Immature natural killer cell (primary cell): ENCODE data around the gene UBAC2. TPM values are rescaled to one million over a fixed set of nuclear protein-coding genes. Genes with fewer than 3 reads are reported as not detected.
A peak's percentile ranks its signal among the peaks of the same experiment; 100 is the strongest.

ENCODE experiments used
- DNase-seq, 3 donors: peaks; one replicate each; pipeline ENCODE4 v3.0.0; 2022; ENCODE audit warnings: mixed read lengths in 1 of 3
- H3K27ac Mint-ChIP-seq, 6 donors: one replicate each; pipeline ENCODE4 v1.8.0; 2020; ENCODE audit warnings: mixed read lengths in 6 of 6, mild to moderate bottlenecking in 5 of 6, inconsistent platforms in 4 of 6, moderate library complexity in 3 of 6
- H3K27me3 Mint-ChIP-seq, 3 donors: one replicate each; pipeline ENCODE4 v1.8.0; 2020 to 2021; ENCODE audit warnings: low read depth in 3 of 3, mild to moderate bottlenecking in 3 of 3, mixed read lengths in 3 of 3, moderate library complexity in 3 of 3, inconsistent platforms in 1 of 3
- H3K36me3 Mint-ChIP-seq, 3 donors: one replicate each; pipeline ENCODE4 v1.8.0; 2020; ENCODE audit warnings: mixed read lengths in 3 of 3, inconsistent platforms in 2 of 3, mild to moderate bottlenecking in 2 of 3
- H3K4me1 Mint-ChIP-seq, 2 donors: one replicate each; pipeline ENCODE4 v1.8.0; 2020; ENCODE audit warnings: inconsistent platforms in 2 of 2, mild to moderate bottlenecking in 2 of 2, mixed read lengths in 2 of 2, moderate library complexity in 1 of 2
- H3K4me3 Mint-ChIP-seq, 5 donors: one replicate each; pipeline ENCODE4 v1.8.0; 2020; ENCODE audit warnings: mild to moderate bottlenecking in 5 of 5, mixed read lengths in 5 of 5, inconsistent platforms in 3 of 5, moderate library complexity in 3 of 5
- H3K9me3 Mint-ChIP-seq, 6 donors: one replicate each; pipeline ENCODE4 v1.8.0; 2020; ENCODE audit warnings: mild to moderate bottlenecking in 6 of 6, mixed read lengths in 6 of 6, inconsistent platforms in 4 of 6, moderate library complexity in 3 of 6
- polyA plus RNA-seq, 3 donors: library from polyadenylated mRNA; unstranded; fragments of 300-500 nt; fragmentation: Illumina TruSeq; gene quantifications; one replicate each; pipeline ENCODE4 v1.2.3, GENCODE V29; 2021

Gene UBAC2
- polyA plus RNA-seq, 3 donors from 2014 or later, result 114 to 130 (median 115) TPM

DNA sequence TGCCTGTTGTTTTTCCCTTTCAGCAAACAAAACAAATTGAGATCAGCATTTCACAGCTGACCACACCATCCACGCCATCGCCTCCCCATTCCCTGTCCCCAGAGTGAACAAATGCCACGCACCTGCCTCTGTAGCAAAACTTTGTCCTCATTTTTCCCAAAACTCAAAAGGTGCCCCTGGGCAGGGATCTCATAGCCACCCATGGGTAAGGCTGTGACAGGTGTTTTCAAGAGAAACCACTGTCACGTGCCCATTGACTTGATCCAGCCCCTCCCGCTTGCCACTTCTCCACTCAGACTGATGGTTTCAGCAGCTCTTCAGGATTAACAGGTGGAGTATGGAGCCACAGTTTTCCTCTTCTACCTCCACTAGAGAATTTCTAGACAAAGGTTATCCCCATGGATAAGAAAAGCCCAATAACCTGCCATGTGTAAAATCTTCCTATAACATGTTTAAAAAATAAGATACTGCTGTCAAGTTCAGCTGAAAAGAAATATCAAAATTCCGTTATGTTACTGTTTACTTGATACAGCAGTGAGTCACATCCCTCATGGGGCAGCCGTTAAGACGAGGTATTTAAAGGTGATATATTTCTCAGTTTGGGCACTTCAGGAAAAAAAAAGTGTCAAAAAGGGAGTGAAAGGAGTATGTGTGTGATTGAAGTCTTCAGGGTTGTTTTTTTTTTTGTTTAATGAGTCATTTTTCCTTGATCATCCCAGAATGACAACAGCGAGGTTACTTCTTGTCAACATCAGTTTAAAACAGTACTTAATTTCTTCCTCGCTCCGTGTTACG lies 170.0 kb downstream of the UBAC2 start:
- H3K36me3 Mint-ChIP-seq, result peaks cover 36 to 59% (median 55%) of the 10 kb centered on the region in 3 donors
- peak overlapping the region; percentile 44 to 89 (median 63) for H3K27ac Mint-ChIP-seq
- DNase-seq, result no peak
- H3K9me3 Mint-ChIP-seq, result no peaks in the 10 kb centered on the region
- H3K4me1 Mint-ChIP-seq, result peaks cover 67 to 88% of the 10 kb centered on the region in 2 donors
- peaks cover 4 to 13% (median 10%) of the 10 kb centered on the region in 3 donors for H3K27me3 Mint-ChIP-seq
- peak overlapping the region in 3 of 5 donors; percentile 4 to 39 (median 19) for H3K4me3 Mint-ChIP-seq

DNA sequence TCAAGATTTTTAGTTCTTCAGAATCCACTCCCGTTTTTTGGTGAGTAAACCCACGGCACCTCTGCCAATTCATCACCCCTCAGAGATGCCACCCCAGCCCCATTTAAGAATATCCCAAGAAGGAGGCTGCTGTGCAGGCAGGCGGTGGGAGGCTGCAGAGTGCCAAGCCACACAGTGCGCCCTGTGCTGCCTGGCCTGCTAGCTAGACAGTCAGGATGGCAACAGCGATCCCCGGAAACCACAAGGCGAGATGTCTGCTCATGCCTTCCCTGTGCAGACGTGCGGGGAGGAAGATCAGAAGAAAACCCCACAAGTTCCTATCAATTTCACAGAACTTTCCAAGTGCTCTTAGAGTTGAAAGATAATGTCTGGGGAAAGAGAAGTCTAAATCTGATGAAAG lies 171.3 kb downstream of the UBAC2 start:
- H3K9me3 Mint-ChIP-seq, result no peaks in the 10 kb centered on the region
- peak overlapping the region; percentile 22 to 55 (median 46) for H3K4me3 Mint-ChIP-seq
- peaks cover 63 to 88% of the 10 kb centered on the region in 2 donors for H3K4me1 Mint-ChIP-seq
- H3K27me3 Mint-ChIP-seq, result peaks cover 4 to 15% (median 10%) of the 10 kb centered on the region in 3 donors
- DNase-seq, result peak in 1 of 3 donors; percentile 54
- peak overlapping the region; percentile 66 to 97 (median 87) for H3K27ac Mint-ChIP-seq
- H3K36me3 Mint-ChIP-seq, result peaks cover 44 to 67% (median 62%) of the 10 kb centered on the region in 3 donors

DNA sequence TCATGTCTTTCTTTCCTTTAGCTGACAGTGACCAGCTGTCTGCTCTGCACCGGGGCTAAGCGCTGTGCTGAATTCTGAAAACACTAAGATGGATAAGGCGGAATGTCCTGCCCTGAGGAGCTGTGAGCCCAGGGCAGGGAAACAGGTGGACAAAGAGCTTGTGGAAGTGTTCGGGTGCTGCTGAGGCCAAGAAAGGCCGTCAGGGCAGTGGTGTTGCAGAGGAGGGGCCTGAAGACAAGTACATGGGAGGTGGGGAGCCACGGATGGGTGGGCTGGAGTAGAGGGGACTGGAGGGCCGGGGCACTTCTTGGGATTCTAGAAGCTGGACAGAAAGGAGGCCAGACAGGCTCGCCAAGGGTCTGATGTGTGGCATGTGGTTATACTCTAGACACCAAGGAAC lies 172.8 kb downstream of the UBAC2 start:
- no peaks in the 10 kb centered on the region for H3K9me3 Mint-ChIP-seq
- H3K4me1 Mint-ChIP-seq, result peaks cover 50 to 76% of the 10 kb centered on the region in 2 donors
- peak overlapping the region; percentile 46 to 82 (median 66) for H3K27ac Mint-ChIP-seq
- H3K36me3 Mint-ChIP-seq, result peaks cover 40 to 66% (median 61%) of the 10 kb centered on the region in 3 donors
- H3K4me3 Mint-ChIP-seq, result no peak overlapping the region
- no peak for DNase-seq
- H3K27me3 Mint-ChIP-seq, result peaks cover 2 to 17% (median 12%) of the 10 kb centered on the region in 3 donors

DNA sequence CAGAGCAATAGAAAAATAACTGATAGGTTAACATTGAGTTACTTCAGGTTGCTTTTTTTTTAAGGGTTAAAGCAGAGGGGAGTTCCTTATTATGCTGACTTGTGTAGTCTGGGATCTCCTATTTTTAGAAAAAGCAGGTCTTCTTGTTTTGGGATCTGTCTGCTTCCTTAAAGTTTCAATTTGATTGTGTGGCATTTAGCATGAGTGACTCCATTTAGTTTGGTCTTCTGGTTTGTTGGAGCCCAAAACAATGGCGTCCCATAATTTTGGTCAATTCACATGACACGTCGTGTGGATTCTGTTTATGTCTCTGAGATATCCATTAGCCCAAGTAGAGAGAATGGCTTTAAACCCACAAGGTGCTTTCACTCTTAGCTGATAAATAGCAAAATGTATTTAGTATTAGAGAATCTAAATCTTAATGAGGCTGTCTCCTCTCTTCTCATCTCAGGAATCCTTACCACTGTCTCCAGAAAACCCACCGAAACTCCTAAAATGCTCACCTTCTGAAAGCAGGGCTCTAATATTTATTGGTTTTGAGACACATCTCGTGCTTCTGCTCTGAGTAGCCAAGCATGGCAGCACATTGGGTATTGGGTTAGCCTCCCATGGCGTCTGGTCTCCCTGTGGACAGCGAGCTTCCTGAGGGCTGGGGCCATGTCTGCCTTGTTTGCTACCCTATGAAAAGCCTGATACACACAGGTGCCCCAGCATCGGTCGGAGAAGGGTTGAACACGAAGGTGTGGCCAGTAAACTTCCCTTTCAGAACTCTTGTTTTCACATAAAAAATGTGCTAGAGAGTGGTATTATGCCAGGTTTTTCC lies 173.7 kb downstream of the UBAC2 start:
- peaks cover 2 to 17% (median 12%) of the 10 kb centered on the region in 3 donors for H3K27me3 Mint-ChIP-seq
- peak overlapping the region; percentile 43 to 93 (median 84) for H3K27ac Mint-ChIP-seq
- no peaks in the 10 kb centered on the region for H3K9me3 Mint-ChIP-seq
- DNase-seq, result no peak
- peak overlapping the region in 1 of 5 donors; percentile 49 for H3K4me3 Mint-ChIP-seq
- peaks cover 39 to 65% (median 61%) of the 10 kb centered on the region in 3 donors for H3K36me3 Mint-ChIP-seq
- H3K4me1 Mint-ChIP-seq, result peaks cover 52 to 77% of the 10 kb centered on the region in 2 donors

DNA sequence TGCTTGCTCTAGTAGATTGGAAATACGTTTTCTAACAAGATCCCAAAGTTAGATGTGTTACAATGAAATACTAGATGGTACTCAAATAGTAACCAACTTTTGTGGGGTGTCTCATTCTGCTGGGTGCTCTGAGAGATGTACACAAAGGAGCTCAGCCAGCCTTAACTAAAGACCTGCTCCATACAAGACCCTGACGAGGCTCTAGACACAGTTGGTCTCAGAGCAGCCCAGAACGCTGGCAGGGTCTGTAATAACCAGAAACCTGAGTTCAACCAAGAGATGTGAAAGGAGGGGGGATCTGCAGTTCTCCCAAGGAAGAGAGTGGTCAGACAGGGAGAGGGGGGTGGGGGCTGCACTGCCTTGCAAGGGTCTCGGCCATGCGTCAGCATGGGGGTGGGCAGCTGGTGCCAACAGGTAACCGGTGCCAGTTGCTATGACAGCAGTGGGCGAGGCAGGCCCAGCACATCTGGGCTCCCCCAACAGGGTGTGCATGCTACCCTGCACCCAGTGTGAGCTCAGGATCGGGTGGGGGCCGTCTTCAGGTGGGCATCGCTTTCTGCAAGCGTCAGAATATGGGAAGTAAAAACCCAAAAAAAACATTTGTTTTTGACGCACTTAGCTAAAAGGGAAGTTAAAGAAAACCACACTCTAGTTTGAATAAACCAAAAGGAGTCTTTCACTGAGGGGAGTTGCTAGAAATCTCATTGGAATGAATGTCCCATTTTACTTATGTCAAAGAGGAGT lies 174.5 kb downstream of the UBAC2 start:
- Mint-ChIP-seq H3K4me1 (peaks cover 60 to 81% of the 10 kb centered on the region in 2 donors), H3K4me3 (peak overlapping the region in 4 of 5 donors; percentile 17 to 49 (median 40)), H3K9me3 (no peaks in the 10 kb centered on the region), H3K36me3 (peaks cover 36 to 63% (median 60%) of the 10 kb centered on the region in 3 donors), H3K27me3 (peaks cover 2 to 17% (median 12%) of the 10 kb centered on the region in 3 donors), H3K27ac (peak overlapping the region; percentile 46 to 93 (median 84))
- DNase-seq, result peak; percentile 48 to 73 (median 54)

DNA sequence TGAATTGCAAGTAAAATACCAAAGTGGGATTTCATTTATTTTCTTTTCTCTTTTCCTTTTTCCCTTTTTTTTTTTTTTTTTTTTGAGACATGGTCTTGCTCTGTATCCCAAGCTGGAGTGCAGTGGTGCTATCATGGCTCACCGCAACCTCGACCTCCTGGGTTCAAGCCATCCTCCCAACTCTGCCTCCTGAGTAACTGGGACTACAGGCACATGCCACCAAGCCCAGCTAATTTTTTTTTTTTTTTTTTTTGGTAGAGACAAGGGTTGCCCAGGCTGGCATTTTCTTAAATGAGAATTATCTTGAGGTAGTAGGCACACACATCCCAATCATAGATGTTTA lies 175.1 kb downstream of the UBAC2 start:
- Mint-ChIP-seq H3K4me3 (peak overlapping the region in 3 of 5 donors; percentile 20 to 49 (median 45)), H3K36me3 (peaks cover 30 to 58% (median 55%) of the 10 kb centered on the region in 3 donors), H3K27me3 (peaks cover 2 to 17% (median 13%) of the 10 kb centered on the region in 3 donors), H3K9me3 (no peaks in the 10 kb centered on the region), H3K27ac (peak overlapping the region; percentile 46 to 93 (median 88)), H3K4me1 (peaks cover 61 to 81% of the 10 kb centered on the region in 2 donors)
- no peak for DNase-seq

DNA sequence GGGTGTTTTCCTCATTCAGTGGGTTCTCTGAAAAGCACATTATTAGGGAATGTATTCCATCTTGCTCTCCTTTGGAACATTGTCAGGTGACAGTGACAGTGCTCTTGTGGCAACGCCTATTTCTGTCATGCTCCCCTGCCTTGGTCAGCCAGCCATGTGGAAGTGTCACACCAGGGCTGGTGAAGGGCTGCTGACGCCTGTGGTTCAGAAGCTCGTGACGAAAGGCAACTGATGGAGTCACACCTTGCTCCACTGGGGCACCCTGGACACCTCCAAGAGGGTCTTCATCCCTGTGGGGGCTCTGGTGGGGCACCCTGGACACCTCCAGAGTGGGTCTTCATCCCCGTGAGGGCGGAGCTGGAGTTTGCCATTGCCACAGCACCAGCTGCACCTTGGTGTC lies 175.5 kb downstream of the UBAC2 start:
- H3K4me1 Mint-ChIP-seq, result peaks cover 61 to 81% of the 10 kb centered on the region in 2 donors
- peak in 1 of 3 donors; percentile 53 for DNase-seq
- peak overlapping the region in 5 of 6 donors; percentile 46 to 93 (median 88) for H3K27ac Mint-ChIP-seq
- peaks cover 2 to 20% (median 15%) of the 10 kb centered on the region in 3 donors for H3K27me3 Mint-ChIP-seq
- H3K4me3 Mint-ChIP-seq, result peak overlapping the region in 4 of 5 donors; percentile 15 to 65 (median 20)
- H3K36me3 Mint-ChIP-seq, result peaks cover 26 to 54% (median 51%) of the 10 kb centered on the region in 3 donors
- H3K9me3 Mint-ChIP-seq, result no peaks in the 10 kb centered on the region

DNA sequence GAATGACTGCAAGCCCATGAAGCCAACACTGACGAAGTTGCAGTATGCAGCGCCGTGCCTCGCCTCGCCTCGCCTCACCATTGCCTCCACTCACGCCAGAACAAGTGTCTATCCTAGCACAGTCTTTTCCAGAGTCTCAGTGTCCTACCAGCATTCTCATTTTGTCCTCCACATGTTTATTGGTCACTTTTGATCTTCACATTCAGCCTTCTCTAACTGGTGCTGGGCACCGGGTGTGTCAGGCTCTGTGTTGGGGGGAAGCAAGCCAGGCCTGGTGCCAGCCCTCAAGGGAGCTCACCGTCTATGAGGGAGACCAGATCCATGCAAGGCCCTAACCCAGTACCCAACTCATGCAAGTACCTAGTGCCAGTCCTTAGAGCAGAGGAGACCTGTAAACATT lies 176.3 kb downstream of the UBAC2 start:
- Mint-ChIP-seq H3K27me3 (peaks cover 2 to 17% (median 17%) of the 10 kb centered on the region in 3 donors), H3K36me3 (peaks cover 25 to 51% (median 47%) of the 10 kb centered on the region in 3 donors), H3K27ac (peak overlapping the region in 4 of 6 donors; percentile 46 to 93 (median 88)), H3K4me1 (peaks cover 64 to 81% of the 10 kb centered on the region in 2 donors), H3K4me3 (no peak overlapping the region), H3K9me3 (no peaks in the 10 kb centered on the region)
- no peak for DNase-seq

DNA sequence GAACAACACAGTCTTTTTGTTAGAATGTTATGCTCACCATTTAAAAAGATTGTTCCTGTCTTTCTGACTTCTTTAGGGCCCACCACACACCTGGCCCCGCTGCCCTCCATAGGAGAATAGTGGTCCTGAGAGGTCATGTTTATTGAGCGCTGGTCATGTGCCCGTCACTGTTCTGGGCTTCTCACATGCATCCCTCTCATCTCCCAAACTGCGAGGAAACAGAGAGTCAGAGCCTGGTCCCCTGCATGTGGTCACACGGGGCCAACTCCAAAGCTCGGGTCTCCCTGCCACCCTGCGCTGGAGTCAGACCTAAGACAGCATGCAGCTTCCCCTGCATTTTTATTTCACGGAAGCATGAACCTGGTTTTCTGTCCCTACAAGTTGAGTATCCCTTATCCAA lies 177.0 kb downstream of the UBAC2 start:
- peak overlapping the region in 2 of 6 donors; percentile 52 to 74 for H3K27ac Mint-ChIP-seq
- no peak overlapping the region for H3K4me3 Mint-ChIP-seq
- peaks cover 20 to 44% (median 40%) of the 10 kb centered on the region in 3 donors for H3K36me3 Mint-ChIP-seq
- DNase-seq, result no peak
- H3K27me3 Mint-ChIP-seq, result peaks cover 0 to 18% (median 14%) of the 10 kb centered on the region in 3 donors
- no peaks in the 10 kb centered on the region for H3K9me3 Mint-ChIP-seq
- peaks cover 64 to 81% of the 10 kb centered on the region in 2 donors for H3K4me1 Mint-ChIP-seq

DNA sequence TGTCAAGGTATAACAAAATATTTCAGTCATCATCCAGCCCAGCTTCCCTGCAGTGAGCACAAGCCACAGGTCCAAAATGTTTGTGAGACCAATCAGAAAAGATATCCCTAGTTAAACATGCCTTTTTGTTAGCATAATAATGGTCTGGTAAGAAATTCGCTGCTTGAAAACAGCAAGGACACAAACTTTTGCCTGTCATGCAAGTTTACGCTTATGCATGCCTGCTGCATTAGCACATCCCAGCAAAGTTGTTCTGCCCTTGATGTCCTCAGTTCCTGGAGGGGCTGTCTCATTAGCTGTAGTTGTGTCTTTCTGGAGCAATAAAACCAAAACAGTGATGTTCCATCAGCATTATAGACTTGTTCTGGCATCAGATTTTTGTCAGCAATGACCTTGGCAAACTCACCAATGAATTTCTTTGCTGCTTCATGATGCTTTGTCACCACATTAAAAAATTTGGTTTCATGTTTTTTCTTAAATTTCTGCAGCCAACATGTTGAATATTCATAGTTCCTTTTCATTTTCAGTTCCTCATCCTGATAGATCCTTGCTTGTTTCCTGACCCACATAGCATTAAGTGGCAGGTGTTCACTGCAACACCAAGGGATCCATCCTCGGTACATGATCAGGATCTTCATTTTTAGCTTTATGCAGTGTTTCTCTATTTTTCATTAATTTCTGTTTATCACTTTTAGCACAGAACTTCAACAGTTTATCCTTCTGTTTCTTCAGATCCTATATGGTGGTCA lies 178.5 kb downstream of the UBAC2 start:
- peak overlapping the region in 4 of 6 donors; percentile 40 to 94 (median 74) for H3K27ac Mint-ChIP-seq
- H3K27me3 Mint-ChIP-seq, result peaks cover 0 to 20% (median 14%) of the 10 kb centered on the region in 3 donors
- H3K4me3 Mint-ChIP-seq, result no peak overlapping the region
- no peaks in the 10 kb centered on the region for H3K9me3 Mint-ChIP-seq
- H3K4me1 Mint-ChIP-seq, result peaks cover 72 to 82% of the 10 kb centered on the region in 2 donors
- H3K36me3 Mint-ChIP-seq, result peaks cover 14 to 34% (median 32%) of the 10 kb centered on the region in 3 donors
- DNase-seq, result no peak

DNA sequence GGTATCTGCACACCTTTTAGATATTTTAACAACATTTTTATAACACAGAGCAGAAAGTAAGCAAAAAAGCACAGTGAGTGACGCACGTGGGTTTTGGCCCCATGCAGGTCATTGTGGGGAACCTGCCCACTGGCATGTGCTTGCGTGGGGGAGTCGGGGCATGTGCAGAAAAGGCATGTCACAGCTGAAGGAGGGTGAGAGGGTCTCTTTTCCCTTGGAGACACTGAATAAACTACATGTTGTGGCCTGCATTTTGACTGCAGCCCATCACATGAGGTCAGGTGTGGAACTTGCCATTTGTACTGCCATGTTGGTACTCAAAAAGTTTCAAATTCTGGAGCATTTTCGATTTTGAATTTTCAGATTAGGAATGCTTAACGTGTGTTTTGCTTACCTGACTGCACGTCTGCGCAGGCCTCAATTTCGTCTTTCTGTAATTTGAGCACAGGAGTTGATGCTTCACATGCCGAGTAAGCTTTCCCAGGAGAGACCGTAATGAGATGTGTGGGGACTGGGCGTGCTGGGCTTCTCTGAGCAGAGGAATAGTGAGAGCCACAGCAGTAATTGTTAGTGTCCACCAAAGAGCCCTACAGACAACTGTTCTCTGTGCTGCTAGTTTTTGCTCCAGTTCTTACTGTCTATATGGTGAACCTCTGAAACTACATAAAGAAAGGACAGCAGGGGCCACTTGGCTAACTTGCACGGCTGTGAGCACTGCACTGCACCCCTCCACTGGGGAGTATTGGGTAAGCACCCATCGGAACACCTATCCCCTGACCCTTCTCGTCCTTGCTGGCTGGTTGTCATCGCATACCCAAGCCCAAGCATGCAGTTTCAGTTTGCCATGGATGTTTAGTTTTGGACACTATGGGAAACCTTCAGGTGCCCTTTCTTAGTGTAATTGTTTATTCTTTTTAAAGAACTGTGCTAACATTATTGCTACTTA lies 179.5 kb downstream of the UBAC2 start:
- H3K27ac Mint-ChIP-seq, result peak overlapping the region; percentile 87 to 98 (median 93)
- peaks cover 14 to 32% (median 29%) of the 10 kb centered on the region in 3 donors for H3K36me3 Mint-ChIP-seq
- DNase-seq, result no peak
- H3K4me3 Mint-ChIP-seq, result peak overlapping the region; percentile 63 to 76 (median 74)
- H3K27me3 Mint-ChIP-seq, result peaks cover 0 to 20% (median 14%) of the 10 kb centered on the region in 3 donors
- no peaks in the 10 kb centered on the region for H3K9me3 Mint-ChIP-seq
- H3K4me1 Mint-ChIP-seq, result peaks cover 64 to 82% of the 10 kb centered on the region in 2 donors
